ENCODE measurements around the gene PFDN2.

GRCh38 chr1:161082996-161083747 lies 34.7 kb downstream of the PFDN2 start:
- TF ChIP-seq POLR2A (IDR thresholded peaks at IDR 0.05) (no peak), POLR2AphosphoS5 (IDR thresholded peaks at IDR 0.05) (no peak), EP300 (IDR thresholded peaks at IDR 0.05) (no peak), CTCF (IDR thresholded peaks at IDR 0.05) (no peak)
